ENCODE measurements around the gene CCDC83.

GRCh38 chr11:85939099-85940015 lies 84.2 kb downstream of the CCDC83 start:
- no peak for TF ChIP-seq CTCF (IDR thresholded peaks at IDR 0.05; ENCODE audit: insufficient read depth, low read depth, low read length)
- TF ChIP-seq EZH2 (IDR thresholded peaks at IDR 0.05; ENCODE audit: insufficient read depth, low read length) = no peak
